Urinary bladder (tissue), 4 donors: Measurements from ENCODE around the gene PPIL6. TPM values are rescaled to one million over a fixed set of nuclear protein-coding genes. Genes with fewer than 3 reads are reported as not detected.

Experiments
- DNase-seq: peaks from one replicate; pipeline ENCODE4 v3.0.0-alpha.2; 2015; ENCODE audit errors: extremely low spot score
- H3K27ac ChIP-seq: one replicate; pipeline ENCODE4 v1.5.1; 2013; ENCODE audit warnings: low read depth, mild to moderate bottlenecking, moderate library complexity
- H3K36me3 ChIP-seq: one replicate; pipeline ENCODE4 v1.6.1; 2013; ENCODE audit warnings: mild to moderate bottlenecking, moderate library complexity; ENCODE audit not compliant: insufficient read depth
- H3K4me1 ChIP-seq: one replicate; pipeline ENCODE4 v1.6.1; 2013; ENCODE audit warnings: mild to moderate bottlenecking, moderate library complexity; ENCODE audit not compliant: insufficient read depth
- H3K4me3 ChIP-seq: one replicate; pipeline ENCODE4 v1.5.1; 2013; ENCODE audit warnings: low read depth, low read length
- WGBS: extraction: QIAGEN DNeasy Blood & Tissue Kit; methylation state at CpG from one replicate; pipeline ENCODE4 v1.1.7; 2013; 5-methylcytosine and 5-hydroxymethylcytosine counted together
- polyA plus RNA-seq: library from polyadenylated mRNA; stranded (reverse); fragments of 200-250 nt; gene quantifications from one replicate; pipeline ENCODE4 v1.2.3, GENCODE V29; 2013
- total RNA-seq: library from RNA; depleted of rRNA; stranded (reverse); fragments of >200 nt; gene quantifications from one replicate; pipeline ENCODE4 v1.2.3, GENCODE V29; 2014
- donor health status: healthy with polysubstance abuse.
- donor health status: healthy.

PPIL6 gene
- total and polyA plus RNA-seq, 2 donors, result 4.3 to 11.9 TPM

- Histone ChIP-seq H3K4me3 (no peak overlapping the region), H3K36me3 (no peaks in the 10 kb centered on the region), H3K4me1 (no peaks in the 10 kb centered on the region), H3K27ac (no peak overlapping the region)
- WGBS, result 89% methylated on average over 16 of the region's 16 CpGs
- no peak for DNase-seq
Measured at GRCh38 chr6:109449795-109450673, 9.6 kb upstream of the PPIL6 start.

- Histone ChIP-seq H3K27ac (no peak overlapping the region), H3K36me3 (peaks cover 4% of the 10 kb centered on the region), H3K4me3 (no peak overlapping the region), H3K4me1 (no peaks in the 10 kb centered on the region)
- 87% methylated on average over 19 of the region's 19 CpGs for WGBS
- no peak for DNase-seq
Measured at GRCh38 chr6:109449064-109449794, 8.8 kb upstream of the PPIL6 start.

GRCh38 chr6:109448615-109449014 lies 8.2 kb upstream of the PPIL6 start:
- no peak for DNase-seq
- Histone ChIP-seq H3K27ac (no peak overlapping the region), H3K4me3 (no peak overlapping the region), H3K36me3 (peaks cover 4% of the 10 kb centered on the region), H3K4me1 (no peaks in the 10 kb centered on the region)
- WGBS, result 87% methylated on average over 7 of the region's 7 CpGs

GRCh38 chr6:109447878-109448555 lies 7.6 kb upstream of the PPIL6 start:
- no peaks in the 10 kb centered on the region for H3K4me1 ChIP-seq
- no peak for DNase-seq
- no peak overlapping the region for H3K27ac ChIP-seq
- H3K4me3 ChIP-seq, result no peak overlapping the region
- H3K36me3 ChIP-seq, result peaks cover 4% of the 10 kb centered on the region
- WGBS, result 85% methylated on average over 8 of the region's 8 CpGs

GRCh38 chr6:109447087-109447486 lies 6.7 kb upstream of the PPIL6 start:
- H3K27ac ChIP-seq, result no peak overlapping the region
- no peak overlapping the region for H3K4me3 ChIP-seq
- WGBS, result 91% methylated on average over 10 of the region's 10 CpGs
- peaks cover 4% of the 10 kb centered on the region for H3K36me3 ChIP-seq
- H3K4me1 ChIP-seq, result no peaks in the 10 kb centered on the region
- DNase-seq, result no peak

- H3K27ac ChIP-seq, result no peak overlapping the region
- no peak overlapping the region for H3K4me3 ChIP-seq
- H3K36me3 ChIP-seq, result peaks cover 4% of the 10 kb centered on the region
- H3K4me1 ChIP-seq, result no peaks in the 10 kb centered on the region
- DNase-seq, result no peak
- 88% methylated on average over 8 of the region's 8 CpGs for WGBS
Measured at GRCh38 chr6:109446541-109446940, 6.1 kb upstream of the PPIL6 start.

- H3K4me1 ChIP-seq, result no peaks in the 10 kb centered on the region
- DNase-seq, result no peak
- peaks cover 4% of the 10 kb centered on the region for H3K36me3 ChIP-seq
- no peak overlapping the region for H3K4me3 ChIP-seq
- no peak overlapping the region for H3K27ac ChIP-seq
- 87% methylated on average over 15 of the region's 15 CpGs for WGBS
Measured at GRCh38 chr6:109446072-109446471, 5.6 kb upstream of the PPIL6 start.

- DNase-seq, result no peak
- 91% methylated on average over 9 of the region's 9 CpGs for WGBS
- no peaks in the 10 kb centered on the region for H3K4me1 ChIP-seq
- no peak overlapping the region for H3K4me3 ChIP-seq
- H3K36me3 ChIP-seq, result peaks cover 4% of the 10 kb centered on the region
- no peak overlapping the region for H3K27ac ChIP-seq
Measured at GRCh38 chr6:109445382-109445781, 5.0 kb upstream of the PPIL6 start.

- DNase-seq, result no peak
- Histone ChIP-seq H3K4me3 (no peak overlapping the region), H3K4me1 (no peaks in the 10 kb centered on the region), H3K27ac (no peak overlapping the region), H3K36me3 (peaks cover 4% of the 10 kb centered on the region)
- 92% methylated on average over 10 of the region's 10 CpGs for WGBS
Measured at GRCh38 chr6:109443425-109443950, 3.1 kb upstream of the PPIL6 start.

- H3K4me3 ChIP-seq, result no peak overlapping the region
- no peaks in the 10 kb centered on the region for H3K4me1 ChIP-seq
- WGBS, result 96% methylated on average over 6 of the region's 6 CpGs
- no peak overlapping the region for H3K27ac ChIP-seq
- H3K36me3 ChIP-seq, result peaks cover 4% of the 10 kb centered on the region
- DNase-seq, result no peak
Measured at GRCh38 chr6:109442393-109442924, 2.0 kb upstream of the PPIL6 start.

- no peak for DNase-seq
- Histone ChIP-seq H3K27ac (peak overlapping the region; percentile 85), H3K4me3 (peak overlapping the region; percentile 74), H3K4me1 (no peaks in the 10 kb centered on the region), H3K36me3 (peaks cover 4% of the 10 kb centered on the region)
- WGBS, result under 1% methylated on average over 31 of the region's 31 CpGs
Measured at GRCh38 chr6:109441069-109441816, 815 bp upstream of the PPIL6 start.

- Histone ChIP-seq H3K4me1 (no peaks in the 10 kb centered on the region), H3K4me3 (no peak overlapping the region), H3K27ac (no peak overlapping the region), H3K36me3 (no peaks in the 10 kb centered on the region)
- WGBS, result 93% methylated on average over 5 of the region's 5 CpGs
- no peak for DNase-seq
Measured at GRCh38 chr6:109436041-109436440, 4.4 kb downstream of the PPIL6 start.

- H3K27ac ChIP-seq, result no peak overlapping the region
- WGBS, result 64% methylated on average over 2 of the region's 2 CpGs
- H3K4me3 ChIP-seq, result no peak overlapping the region
- H3K36me3 ChIP-seq, result no peaks in the 10 kb centered on the region
- DNase-seq, result no peak
- no peaks in the 10 kb centered on the region for H3K4me1 ChIP-seq
Measured at GRCh38 chr6:109434456-109434855, 6.0 kb downstream of the PPIL6 start.
